Osteocyte (in vitro differentiated cells): ENCODE results near the gene HOXD11. TPM values are rescaled to one million over a fixed set of nuclear protein-coding genes. Genes with fewer than 3 reads are reported as not detected.

ENCODE experiments used
- DNase-seq: peaks from one replicate; pipeline ENCODE4 v3.0.0; 2021; ENCODE audit warnings: mixed read lengths; ENCODE audit not compliant: unreplicated experiment; ENCODE audit errors: extremely low spot score
- H3K27ac Mint-ChIP-seq: one replicate; pipeline ENCODE4 v1.8.0; 2021; ENCODE audit warnings: mild to moderate bottlenecking, mixed read lengths; ENCODE audit not compliant: unreplicated experiment
- H3K27me3 Mint-ChIP-seq: one replicate; pipeline ENCODE4 v1.8.0; 2021; ENCODE audit warnings: mixed read lengths; ENCODE audit not compliant: unreplicated experiment
- H3K36me3 Mint-ChIP-seq: one replicate; pipeline ENCODE4 v1.8.0; 2021; ENCODE audit warnings: mixed read lengths; ENCODE audit not compliant: unreplicated experiment
- H3K4me1 Mint-ChIP-seq: one replicate; pipeline ENCODE4 v1.8.0; 2021; ENCODE audit warnings: mixed read lengths; ENCODE audit not compliant: unreplicated experiment
- H3K4me3 Mint-ChIP-seq: one replicate; pipeline ENCODE4 v1.8.0; 2021; ENCODE audit warnings: mild to moderate bottlenecking, moderate library complexity, mixed read lengths; ENCODE audit not compliant: unreplicated experiment
- H3K9me3 Mint-ChIP-seq: one replicate; pipeline ENCODE4 v1.8.0; 2021; ENCODE audit warnings: mixed read lengths; ENCODE audit not compliant: unreplicated experiment
- total RNA-seq: library from RNA; stranded (reverse); gene quantifications from 2 replicates; pipeline ENCODE4 v1.2.1, GENCODE V29; 2021
- TF ChIP-seq, protein P1 (sequence below): fragments of 200-600 bp; sonication (generic); IDR thresholded peaks from 2 replicates; pipeline ENCODE4 v1.5.0; 2021; ENCODE audit warnings: antibody characterized with exemption, mild to moderate bottlenecking, moderate library complexity

The HOXD11 gene
- total RNA-seq, 1 donor from 2014 or later, result not detected

DNA sequence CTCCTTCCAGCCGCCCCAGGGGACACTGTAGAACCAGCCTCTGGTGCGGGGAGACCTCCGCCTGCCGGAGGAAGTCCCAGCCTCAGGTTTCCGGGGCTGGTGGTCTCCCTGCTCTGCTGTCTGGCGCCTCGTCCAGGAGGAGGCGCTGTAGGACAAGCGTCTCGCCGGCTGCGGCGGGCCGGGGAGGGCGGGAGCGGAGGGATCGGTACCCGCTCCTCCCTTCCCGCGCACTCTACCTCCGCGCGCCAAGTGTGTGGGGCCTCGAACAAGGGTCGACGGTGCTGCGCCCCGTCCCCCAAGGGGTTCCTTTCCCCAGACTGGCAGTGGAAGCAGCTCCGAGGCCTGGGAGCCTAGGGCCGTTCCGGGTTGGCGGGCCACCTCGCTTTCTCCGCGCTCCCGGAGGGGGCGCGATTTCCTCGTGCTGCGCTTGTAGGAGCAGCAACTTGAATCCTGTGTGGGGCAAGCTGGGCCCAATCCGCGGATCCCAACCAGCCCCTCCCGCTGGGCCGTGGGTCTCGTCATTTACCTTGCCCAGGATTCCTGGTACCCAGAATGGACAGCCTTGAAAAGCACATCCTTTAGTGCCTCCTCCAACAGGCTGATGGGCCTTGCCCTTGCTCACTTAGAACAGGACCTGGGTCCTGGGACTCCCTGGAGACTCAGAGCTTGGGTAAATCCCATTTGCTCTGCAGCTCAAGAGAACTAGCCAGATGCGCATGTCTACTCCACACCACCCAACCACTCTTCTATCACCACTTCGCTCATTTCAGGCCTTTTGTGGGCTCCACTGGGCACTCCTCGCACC, 33.6 kb downstream of the HOXD11 start:
- peaks cover 7% of the 10 kb centered on the region for H3K4me1 Mint-ChIP-seq
- H3K9me3 Mint-ChIP-seq, result peaks cover 4% of the 10 kb centered on the region
- H3K27ac Mint-ChIP-seq, result no peak overlapping the region
- peaks cover 5% of the 10 kb centered on the region for H3K36me3 Mint-ChIP-seq
- peak overlapping the region; percentile 14 for H3K4me3 Mint-ChIP-seq
- DNase-seq, result no peak
- H3K27me3 Mint-ChIP-seq, result peaks cover 83% of the 10 kb centered on the region
- TF ChIP-seq, protein P1, sequence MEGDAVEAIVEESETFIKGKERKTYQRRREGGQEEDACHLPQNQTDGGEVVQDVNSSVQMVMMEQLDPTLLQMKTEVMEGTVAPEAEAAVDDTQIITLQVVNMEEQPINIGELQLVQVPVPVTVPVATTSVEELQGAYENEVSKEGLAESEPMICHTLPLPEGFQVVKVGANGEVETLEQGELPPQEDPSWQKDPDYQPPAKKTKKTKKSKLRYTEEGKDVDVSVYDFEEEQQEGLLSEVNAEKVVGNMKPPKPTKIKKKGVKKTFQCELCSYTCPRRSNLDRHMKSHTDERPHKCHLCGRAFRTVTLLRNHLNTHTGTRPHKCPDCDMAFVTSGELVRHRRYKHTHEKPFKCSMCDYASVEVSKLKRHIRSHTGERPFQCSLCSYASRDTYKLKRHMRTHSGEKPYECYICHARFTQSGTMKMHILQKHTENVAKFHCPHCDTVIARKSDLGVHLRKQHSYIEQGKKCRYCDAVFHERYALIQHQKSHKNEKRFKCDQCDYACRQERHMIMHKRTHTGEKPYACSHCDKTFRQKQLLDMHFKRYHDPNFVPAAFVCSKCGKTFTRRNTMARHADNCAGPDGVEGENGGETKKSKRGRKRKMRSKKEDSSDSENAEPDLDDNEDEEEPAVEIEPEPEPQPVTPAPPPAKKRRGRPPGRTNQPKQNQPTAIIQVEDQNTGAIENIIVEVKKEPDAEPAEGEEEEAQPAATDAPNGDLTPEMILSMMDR, result peak; percentile 72

DNA sequence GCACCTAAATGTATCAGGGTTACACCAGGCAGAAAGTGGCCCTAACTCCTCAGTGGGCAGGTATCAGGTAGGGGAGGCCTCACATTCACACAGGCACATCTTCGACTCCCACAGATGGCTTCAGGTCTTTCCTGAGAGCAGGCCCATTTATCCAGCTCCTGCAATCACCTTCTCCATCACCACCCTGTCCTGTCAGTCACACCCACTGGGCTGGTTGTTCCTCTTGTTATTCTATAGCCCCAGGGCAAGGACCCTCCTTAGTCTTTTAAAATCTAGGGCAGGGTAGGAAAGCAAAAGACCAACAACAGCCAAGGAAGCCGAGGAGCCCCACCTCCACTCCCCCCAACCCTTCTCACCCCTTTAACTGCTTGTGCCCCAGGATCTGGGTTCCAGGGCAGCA, 35.2 kb downstream of the HOXD11 start:
- Mint-ChIP-seq H3K9me3 (peaks cover 4% of the 10 kb centered on the region), H3K27me3 (peaks cover 85% of the 10 kb centered on the region), H3K27ac (no peak overlapping the region), H3K36me3 (peaks cover 5% of the 10 kb centered on the region), H3K4me1 (peaks cover 2% of the 10 kb centered on the region), H3K4me3 (no peak overlapping the region)
- TF ChIP-seq, protein P1, result no peak
- no peak for DNase-seq

DNA sequence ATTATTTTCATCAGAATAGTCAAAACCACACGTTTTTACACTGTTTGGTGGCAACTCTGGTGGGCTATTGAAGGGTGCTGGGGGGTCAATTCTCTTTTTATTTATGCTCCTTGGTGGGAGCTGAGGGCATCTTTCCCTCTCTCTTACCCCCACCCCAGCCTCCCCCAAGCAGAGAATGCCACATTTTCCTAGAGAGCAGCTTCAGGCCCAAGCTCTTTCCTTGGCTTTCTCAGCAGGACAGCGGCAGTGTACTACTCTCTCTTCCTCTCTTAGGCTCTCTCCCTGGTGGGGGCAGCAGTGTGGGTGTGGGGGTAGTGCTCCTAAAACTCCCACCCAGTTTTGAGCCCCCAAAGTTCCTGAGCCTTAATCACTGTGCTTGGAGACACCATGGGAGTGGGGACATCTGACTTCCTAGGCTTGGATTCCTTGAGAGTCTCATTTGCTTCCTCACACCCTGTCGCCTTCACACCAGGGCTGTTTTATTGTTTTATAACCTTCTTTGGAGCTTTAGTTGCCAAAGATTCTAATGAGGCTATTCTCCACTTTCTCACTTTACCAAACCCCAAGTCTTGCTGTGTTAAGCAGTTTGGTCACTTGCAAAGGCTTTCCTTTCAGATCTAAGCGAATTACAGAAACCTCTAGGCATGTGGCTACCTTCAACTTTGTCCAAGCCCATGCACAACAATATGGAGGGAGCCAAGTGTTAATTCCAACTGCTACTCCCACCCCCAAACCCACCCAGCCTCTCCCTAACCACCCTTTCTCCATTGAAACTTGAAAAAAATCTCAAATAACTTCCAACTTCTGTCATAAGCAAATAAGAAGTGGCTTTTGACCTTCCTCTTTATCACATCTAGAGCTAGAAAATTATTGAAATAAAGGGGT, 38.2 kb downstream of the HOXD11 start:
- TF ChIP-seq, protein P1, result no peak
- no peak overlapping the region for H3K4me3 Mint-ChIP-seq
- DNase-seq, result no peak
- H3K4me1 Mint-ChIP-seq, result peaks cover 2% of the 10 kb centered on the region
- no peak overlapping the region for H3K27ac Mint-ChIP-seq
- peaks cover 87% of the 10 kb centered on the region for H3K27me3 Mint-ChIP-seq
- H3K36me3 Mint-ChIP-seq, result no peaks in the 10 kb centered on the region
- H3K9me3 Mint-ChIP-seq, result no peaks in the 10 kb centered on the region

GRCh38 chr2:176146101-176146500, 39.0 kb downstream of the HOXD11 start:
- Mint-ChIP-seq H3K9me3 (no peaks in the 10 kb centered on the region), H3K4me3 (no peak overlapping the region), H3K4me1 (peaks cover 2% of the 10 kb centered on the region), H3K27me3 (peaks cover 91% of the 10 kb centered on the region), H3K36me3 (no peaks in the 10 kb centered on the region), H3K27ac (no peak overlapping the region)
- TF ChIP-seq, protein P1, result no peak
- DNase-seq, result no peak

DNA sequence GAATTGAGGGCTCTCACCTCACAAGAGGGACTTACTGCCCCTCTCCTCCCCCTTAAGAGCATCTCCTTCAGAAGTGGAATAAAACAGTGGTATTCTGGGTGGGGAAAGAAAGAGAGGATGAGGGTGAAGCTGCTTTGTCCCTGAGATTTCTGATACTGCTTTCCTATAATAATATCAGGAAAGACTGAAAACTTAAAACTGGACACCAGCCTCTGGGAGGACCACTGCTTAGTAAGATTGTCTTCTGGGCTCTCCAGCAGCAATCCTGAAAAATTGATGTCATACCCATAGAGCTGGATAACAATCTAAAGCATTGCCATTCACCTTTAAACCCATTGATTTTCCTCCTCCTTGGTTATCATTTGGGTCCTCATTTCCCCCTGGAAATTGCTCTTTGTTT, 39.6 kb downstream of the HOXD11 start:
- Mint-ChIP-seq H3K36me3 (no peaks in the 10 kb centered on the region), H3K27ac (no peak overlapping the region), H3K4me3 (no peak overlapping the region), H3K9me3 (no peaks in the 10 kb centered on the region), H3K27me3 (peaks cover 91% of the 10 kb centered on the region), H3K4me1 (no peaks in the 10 kb centered on the region)
- TF ChIP-seq, protein P1, result no peak
- no peak for DNase-seq
